ENCODE measurements around the gene CPNE2. TPM values are rescaled to one million over a fixed set of nuclear protein-coding genes. Genes with fewer than 3 reads are reported as not detected.
"Not testable (repeated sequence)": the region's sequence is repeated elsewhere in the genome, so short reads cannot be mapped to it uniquely, and the experiment has no call there.

The CPNE2 gene
- total RNA-seq, 1 experiment from 2014 or later = 22.0 TPM

DNA sequence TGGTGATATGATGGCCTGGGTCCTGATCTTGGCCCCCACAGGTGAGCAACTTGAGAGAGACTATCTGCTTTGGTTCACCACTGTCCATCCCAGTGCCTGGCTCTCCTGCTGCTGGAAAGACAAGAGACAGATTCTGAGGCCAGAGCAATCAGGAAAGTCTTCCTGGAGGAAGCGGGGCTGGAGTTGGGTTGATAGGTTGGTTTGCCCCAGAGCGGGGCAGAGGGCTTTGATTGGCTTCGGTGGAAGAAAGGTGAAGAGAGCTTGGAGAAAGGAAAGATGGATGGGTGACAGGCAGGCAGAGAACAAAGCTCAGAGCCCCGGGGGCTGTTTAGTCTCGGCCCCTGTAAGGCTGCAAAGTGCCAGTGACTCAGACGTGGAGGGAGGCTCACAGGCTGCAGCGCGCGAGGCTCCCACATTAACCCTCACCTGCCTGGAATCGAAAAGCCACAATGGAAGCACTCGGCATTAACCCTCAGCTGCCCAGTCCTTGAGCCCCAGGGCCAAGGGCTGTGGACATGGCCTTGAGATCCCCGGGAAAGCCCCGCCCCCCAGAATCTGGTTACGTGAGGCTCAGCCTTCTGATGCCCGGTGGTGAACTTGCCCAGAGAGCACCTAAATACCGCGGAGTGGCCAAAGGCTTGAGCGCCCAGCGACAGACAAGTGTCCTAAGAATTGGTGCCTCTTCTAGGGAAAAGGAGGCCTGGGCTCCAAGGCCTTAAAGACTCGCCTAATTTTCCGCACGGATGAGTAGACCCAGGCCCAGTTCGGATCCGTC is 996 bp upstream of the CPNE2 start:
- peak; percentile 23 for DNase-seq (ENCODE audit: low read depth, low spot score)
- in situ Hi-C loops (cut with HindIII; ENCODE audit: low pct_unique_long_range_greater_than_20kb, low sequenced_read_pairs) = no loop called here

- peak; percentile 26 for DNase-seq (ENCODE audit: low read depth, low spot score)
- in situ Hi-C loops (cut with HindIII; ENCODE audit: low pct_unique_long_range_greater_than_20kb, low sequenced_read_pairs) = no loop called here
Measured at GRCh38 chr16:57092786-57093411, 516 bp downstream of the CPNE2 start.

GRCh38 chr16:57093666-57094564 is 1.5 kb downstream of the CPNE2 start:
- in situ Hi-C loops (cut with HindIII; ENCODE audit: low pct_unique_long_range_greater_than_20kb, low sequenced_read_pairs) = no loop called here
- no peak for DNase-seq (ENCODE audit: low read depth, low spot score)

DNA sequence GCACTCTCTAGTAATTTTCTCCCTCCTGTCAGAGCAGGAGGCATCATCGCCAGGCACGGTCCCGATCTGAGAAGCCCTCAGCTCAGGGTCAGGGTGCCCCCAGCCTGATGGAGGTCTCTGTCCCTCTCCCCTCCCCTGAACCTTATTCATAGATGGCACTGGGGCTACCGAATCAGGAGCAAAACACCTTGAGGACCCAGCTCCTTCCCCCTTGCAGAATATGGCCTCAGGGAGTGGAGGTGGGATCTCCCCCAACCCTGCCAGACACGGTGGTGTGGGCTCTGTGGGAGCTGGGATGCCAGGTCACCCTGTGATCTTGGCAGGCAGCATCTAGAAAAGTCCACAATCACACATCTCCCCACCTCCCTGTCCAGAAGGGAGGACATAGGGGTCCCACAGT is 2.5 kb downstream of the CPNE2 start:
- in situ Hi-C loops (cut with HindIII; ENCODE audit: low pct_unique_long_range_greater_than_20kb, low sequenced_read_pairs) = no loop called here
- DNase-seq (ENCODE audit: low read depth, low spot score) = no peak

- DNase-seq (ENCODE audit: low read depth, low spot score) = no peak
Measured at GRCh38 chr16:57096192-57096591, 3.8 kb downstream of the CPNE2 start.

DNA sequence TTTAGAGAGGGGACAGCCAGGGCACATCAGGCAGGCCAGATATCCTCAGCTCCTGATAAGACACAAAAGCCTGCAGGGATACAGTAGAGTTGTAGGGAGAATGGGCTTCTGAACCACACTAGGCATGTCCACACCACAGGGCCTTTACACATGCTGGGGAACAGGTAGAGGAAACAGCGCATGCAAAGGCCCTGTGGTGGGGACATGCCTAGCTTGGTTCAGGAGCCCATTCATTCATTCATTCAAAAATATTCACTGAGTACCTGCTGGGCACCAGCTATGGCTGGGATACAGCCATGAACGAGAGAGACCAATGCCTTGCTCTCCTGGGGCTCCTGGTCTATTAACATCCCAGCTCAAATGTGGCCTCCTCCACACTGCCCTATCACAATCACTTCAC is 4.4 kb downstream of the CPNE2 start:
- in situ Hi-C loops (cut with HindIII; ENCODE audit: low pct_unique_long_range_greater_than_20kb, low sequenced_read_pairs) = no loop called here

More at GRCh38 chr16:57096192-57096591, 3.8 kb downstream of the CPNE2 start:
- in situ Hi-C loops (cut with HindIII; ENCODE audit: low pct_unique_long_range_greater_than_20kb, low sequenced_read_pairs) = no loop called here

GRCh38 chr16:57098188-57098841 is 5.9 kb downstream of the CPNE2 start:
- in situ Hi-C loops (cut with HindIII; ENCODE audit: low pct_unique_long_range_greater_than_20kb, low sequenced_read_pairs) = no loop called here
- no peak for DNase-seq (ENCODE audit: low read depth, low spot score)

More for the DNA sequence above, 4.4 kb downstream of the CPNE2 start:
- DNase-seq (ENCODE audit: low read depth, low spot score) = no peak

DNA sequence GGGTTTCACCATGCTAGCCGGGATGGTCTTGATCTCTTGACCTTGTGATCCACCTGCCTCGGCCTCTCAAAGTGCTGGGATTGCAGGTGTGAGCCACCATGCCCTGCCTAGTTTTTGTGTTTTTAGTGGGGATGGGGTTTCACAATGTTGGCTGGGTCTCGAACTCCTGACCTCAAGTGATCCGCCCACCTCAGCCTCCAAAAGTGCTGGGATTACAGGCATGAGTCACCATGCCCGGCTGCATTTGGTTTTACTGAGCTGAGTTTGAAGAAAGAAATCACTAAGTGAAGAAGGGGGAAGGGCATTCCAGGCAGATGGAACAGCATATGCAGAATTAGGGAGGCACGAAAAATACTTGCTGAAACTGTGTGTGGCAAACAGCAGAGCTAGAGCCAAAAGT is 7.6 kb downstream of the CPNE2 start:
- DNase-seq (ENCODE audit: low read depth, low spot score); in situ Hi-C loops (cut with HindIII; ENCODE audit: low pct_unique_long_range_greater_than_20kb, low sequenced_read_pairs): not testable (repeated sequence)

- in situ Hi-C loops (cut with HindIII; ENCODE audit: low pct_unique_long_range_greater_than_20kb, low sequenced_read_pairs) = no loop called here
- no peak for DNase-seq (ENCODE audit: low read depth, low spot score)
Measured at GRCh38 chr16:57100445-57100844, 8.1 kb downstream of the CPNE2 start.

DNA sequence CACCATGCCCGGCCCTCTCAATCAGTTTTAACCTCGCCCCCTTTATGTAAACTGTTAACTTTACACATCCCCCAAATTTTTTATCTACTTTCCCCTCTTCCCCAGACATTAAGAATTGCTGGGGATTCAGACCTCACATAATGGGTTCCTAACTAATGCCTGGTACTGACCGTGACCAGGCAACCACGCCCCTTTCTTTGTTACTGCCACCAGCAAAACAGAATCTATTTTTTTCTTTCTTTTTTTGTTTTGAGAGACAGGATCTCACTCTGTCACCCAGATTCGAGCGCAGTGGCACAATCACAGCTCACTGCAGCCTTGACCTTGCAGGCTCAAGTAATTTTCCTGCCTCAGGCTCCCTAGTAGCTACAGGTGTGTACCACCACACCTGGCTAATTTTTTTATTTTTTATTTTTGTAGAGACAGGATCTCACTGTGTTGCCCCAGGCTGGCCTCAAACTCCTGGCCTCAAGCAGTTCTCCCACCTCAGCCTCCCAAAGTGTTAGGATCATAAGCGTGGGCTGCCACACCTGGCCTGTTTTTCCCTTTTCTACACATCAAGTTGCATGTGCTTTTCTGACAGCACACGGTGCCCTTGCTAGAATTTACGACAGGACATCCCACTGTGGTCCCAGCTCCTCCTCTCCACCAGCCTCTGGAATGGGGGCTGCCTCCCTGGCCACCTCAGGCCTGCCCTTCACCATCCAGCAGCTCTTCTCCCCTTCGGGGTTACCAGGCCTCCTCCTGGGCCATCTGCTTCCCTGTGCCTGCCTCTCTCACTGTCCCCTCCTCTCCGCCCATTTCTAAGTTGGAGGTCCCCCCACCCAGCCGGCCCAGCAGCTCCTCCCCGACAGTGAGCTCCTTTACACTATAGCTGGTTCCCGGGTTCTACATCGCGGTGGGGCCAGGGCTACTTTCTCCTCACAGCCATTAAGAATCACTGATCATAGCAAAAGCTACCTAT is 10.8 kb downstream of the CPNE2 start:
- DNase-seq (ENCODE audit: low read depth, low spot score) = no peak
- in situ Hi-C loops (cut with HindIII; ENCODE audit: low pct_unique_long_range_greater_than_20kb, low sequenced_read_pairs) = no loop called here

- no peak for DNase-seq (ENCODE audit: low read depth, low spot score)
- in situ Hi-C loops (cut with HindIII; ENCODE audit: low pct_unique_long_range_greater_than_20kb, low sequenced_read_pairs) = no loop called here
Measured at GRCh38 chr16:57104706-57105105, 12.3 kb downstream of the CPNE2 start.

GRCh38 chr16:57105184-57105583 is 12.8 kb downstream of the CPNE2 start:
- DNase-seq (ENCODE audit: low read depth, low spot score) = no peak
- in situ Hi-C loops (cut with HindIII; ENCODE audit: low pct_unique_long_range_greater_than_20kb, low sequenced_read_pairs) = no loop called here

DNA sequence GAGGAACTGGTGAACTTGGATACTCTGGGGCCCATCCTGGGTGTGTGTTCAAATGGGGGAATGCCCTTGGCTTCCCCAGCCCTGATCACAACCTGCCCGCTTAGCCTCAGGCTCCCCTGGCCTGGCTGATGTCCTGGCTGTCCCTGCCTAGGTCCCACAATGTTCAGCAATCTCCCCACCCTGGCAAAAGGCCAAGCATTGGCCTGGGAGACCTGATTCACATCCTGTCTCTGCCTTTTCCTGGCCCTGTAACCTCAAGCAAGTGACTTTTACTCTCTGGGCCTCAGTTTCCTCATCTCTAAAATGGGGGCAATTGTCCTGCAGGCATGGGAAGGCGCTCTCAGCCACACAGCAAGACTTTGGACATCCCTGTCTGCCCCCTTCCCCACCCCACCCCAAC is 14.4 kb downstream of the CPNE2 start:
- no peak for DNase-seq (ENCODE audit: low read depth, low spot score)
- in situ Hi-C loops (cut with HindIII; ENCODE audit: low pct_unique_long_range_greater_than_20kb, low sequenced_read_pairs) = no loop called here

- in situ Hi-C loops (cut with HindIII; ENCODE audit: low pct_unique_long_range_greater_than_20kb, low sequenced_read_pairs) = no loop called here
- DNase-seq (ENCODE audit: low read depth, low spot score) = no peak
Measured at GRCh38 chr16:57107321-57107922, 15.0 kb downstream of the CPNE2 start.

GRCh38 chr16:57108432-57108831 is 16.0 kb downstream of the CPNE2 start:
- in situ Hi-C loops (cut with HindIII; ENCODE audit: low pct_unique_long_range_greater_than_20kb, low sequenced_read_pairs) = no loop called here
- no peak for DNase-seq (ENCODE audit: low read depth, low spot score)
